Measurements from ENCODE around the gene NDUFS1. TPM values are rescaled to one million over a fixed set of nuclear protein-coding genes. Genes with fewer than 3 reads are reported as not detected.
A peak's percentile ranks its signal among the peaks of the same experiment; 100 is the strongest.

NDUFS1 gene
- total RNA-seq, 2 experiments from 2014 or later, result 73.4 to 116 TPM

- TF ChIP-seq CTCF (conservative IDR thresholded peaks at IDR 0.05; ENCODE audit: low read length) (peak; percentile 75), EZH2phosphoT487 (IDR thresholded peaks at IDR 0.05; ENCODE audit: borderline replicate concordance, low read depth, low read length) (no peak)
- Histone ChIP-seq H2AFZ (ENCODE audit: low read length) (peak within 1 kb of the TSS; percentile 88), H3K79me2 (ENCODE audit: insufficient read depth, low read depth, low read length) (peaks cover 65% of the 10 kb centered on the region), H3K4me3 (ENCODE audit: low read depth, low read length, poor library complexity, severe bottlenecking) (peak within 1 kb of the TSS; percentile 92), H3K27ac (ENCODE audit: low read depth, low read length, poor library complexity, severe bottlenecking) (peak within 1 kb of the TSS; percentile 94), H3K9me2 (ENCODE audit: insufficient read depth, low read length) (no peaks in the 10 kb centered on the region), H3K4me2 (ENCODE audit: low read length) (peak within 1 kb of the TSS; percentile 74), H3K36me3 (ENCODE audit: insufficient read depth, low read length) (peaks cover 14% of the 10 kb centered on the region; the same call in 1 of the 2 replicates), H3K9me3 (ENCODE audit: low read length) (no peaks in the 10 kb centered on the region), H4K20me1 (ENCODE audit: insufficient read depth, low read length) (no peaks in the 10 kb centered on the region), H3K4me1 (ENCODE audit: insufficient read depth, low read length, poor library complexity, severe bottlenecking) (peaks cover 29% of the 10 kb centered on the region)
- intact Hi-C loops (cut with micrococcal nuclease; ENCODE audit: unreplicated experiment), result loop anchor here (1.0 to 10.0 kb wide), 3 partner anchors 73 to 381 kb away; partner anchors contain the start of genes EEF1B2, NDUFS1 and ZDBF2
- POLR2A ChIA-PET, result interaction anchor here (0.5 to 3.1 kb wide), 6 partner anchors 11 to 1629 kb away, joined by 3 to 18 read pairs (median 3); no protein-coding TSS in a partner anchor
- CTCF ChIA-PET (ENCODE audit: unreplicated experiment), result no interaction called here
- peak; percentile 89 for DNase-seq (ENCODE audit: low spot score)
- no TSS peak for BruUV-seq (replicated peaks)
These were observed 73.3 kb downstream of the NDUFS1 start, which contains the start of gene INO80D for GRCh38 chr2:206085742-206086445. Gene INO80D, minus strand, starts transcription at chr2:206086174. Its CDS starts 23,158 bp downstream, at chr2:206063016.

- H3K36me3 ChIP-seq (ENCODE audit: insufficient read depth, low read length), result peaks cover 14% of the 10 kb centered on the region; the same call in 1 of the 2 replicates
- peak overlapping the region; percentile 88 for H2AFZ ChIP-seq (ENCODE audit: low read length)
- peak overlapping the region; percentile 94 for H3K27ac ChIP-seq (ENCODE audit: low read depth, low read length, poor library complexity, severe bottlenecking)
- peaks cover 29% of the 10 kb centered on the region for H3K4me1 ChIP-seq (ENCODE audit: insufficient read depth, low read length, poor library complexity, severe bottlenecking)
- H3K79me2 ChIP-seq (ENCODE audit: insufficient read depth, low read depth, low read length), result peaks cover 71% of the 10 kb centered on the region
- no peak for TF ChIP-seq CTCF (conservative IDR thresholded peaks at IDR 0.05; ENCODE audit: low read length)
- TF ChIP-seq EZH2phosphoT487 (IDR thresholded peaks at IDR 0.05; ENCODE audit: borderline replicate concordance, low read depth, low read length), result no peak
- CTCF ChIA-PET (ENCODE audit: unreplicated experiment), result no interaction called here
- POLR2A ChIA-PET, result interaction anchor here (0.5 to 3.1 kb wide), 2 partner anchors 12 to 1630 kb away, joined by 6 to 18 read pairs; no protein-coding TSS in a partner anchor
- no peaks in the 10 kb centered on the region for H3K9me2 ChIP-seq (ENCODE audit: insufficient read depth, low read length)
- peak; percentile 61 for DNase-seq (ENCODE audit: low spot score)
- H3K4me2 ChIP-seq (ENCODE audit: low read length), result peak overlapping the region; percentile 74
- H3K4me3 ChIP-seq (ENCODE audit: low read depth, low read length, poor library complexity, severe bottlenecking), result peak overlapping the region; percentile 92
- H3K9me3 ChIP-seq (ENCODE audit: low read length), result no peaks in the 10 kb centered on the region
- H4K20me1 ChIP-seq (ENCODE audit: insufficient read depth, low read length), result no peaks in the 10 kb centered on the region
- BruUV-seq (replicated peaks), result no TSS peak
- intact Hi-C loops (cut with micrococcal nuclease; ENCODE audit: unreplicated experiment), result loop anchor here (1.0 to 10.0 kb wide), 2 partner anchors 189 to 380 kb away; partner anchors contain the start of gene ZDBF2
These were observed 74.1 kb downstream of the NDUFS1 start for GRCh38 chr2:206084870-206085741.
